GM23248 (cell line): ENCODE measurements around the gene CXCL5. TPM values are rescaled to one million over a fixed set of nuclear protein-coding genes. Genes with fewer than 3 reads are reported as not detected.
"Not testable (repeated sequence)": the region's sequence is repeated elsewhere in the genome, so short reads cannot be mapped to it uniquely, and the experiment has no call there.

Experiments used
- DNase-seq: peaks from one replicate; pipeline ENCODE4 v3.0.0-alpha.2; 2015
- H2AFZ ChIP-seq: fragments of 200-600 bp; sonication (generic); 2 replicates; pipeline ENCODE4 v1.6.1; 2016; ENCODE audit warnings: antibody characterized with exemption
- H3F3A ChIP-seq: fragments of 200-600 bp; sonication (generic); 2 replicates; pipeline ENCODE4 v1.6.1; 2016; ENCODE audit warnings: mild to moderate bottlenecking, antibody characterized with exemption, mixed run types; ENCODE audit not compliant: insufficient read depth
- H3K27ac ChIP-seq: fragments of 200-600 bp; sonication (generic); 2 replicates; pipeline ENCODE4 v1.5.1; 2016; ENCODE audit warnings: mild to moderate bottlenecking
- H3K27me3 ChIP-seq: fragments of 200-600 bp; sonication (generic); replicated peaks from 2 replicates; pipeline ENCODE4 v1.6.1; 2016; ENCODE audit warnings: mild to moderate bottlenecking; ENCODE audit not compliant: insufficient read depth
- H3K36me3 ChIP-seq: fragments of 200-600 bp; sonication (generic); 2 replicates; pipeline ENCODE4 v1.6.1; 2016; ENCODE audit warnings: low read depth, mild to moderate bottlenecking
- H3K4me1 ChIP-seq: fragments of 200-600 bp; sonication (generic); 2 replicates; pipeline ENCODE4 v1.6.1; 2016; ENCODE audit warnings: mild to moderate bottlenecking; ENCODE audit not compliant: insufficient read depth
- H3K4me2 ChIP-seq: fragments of 200-600 bp; sonication (generic); one replicate; pipeline ENCODE4 v1.6.1; 2016; ENCODE audit warnings: mild to moderate bottlenecking; ENCODE audit not compliant: unreplicated experiment
- H3K4me3 ChIP-seq: fragments of 200-600 bp; sonication (generic); 2 replicates; pipeline ENCODE4 v1.5.1; 2016; ENCODE audit warnings: mild to moderate bottlenecking
- H3K79me2 ChIP-seq: fragments of 200-600 bp; sonication (generic); 2 replicates; pipeline ENCODE4 v1.6.1; 2016; ENCODE audit warnings: mild to moderate bottlenecking; ENCODE audit not compliant: insufficient read depth
- H3K9ac ChIP-seq: fragments of 200-600 bp; sonication (generic); 2 replicates; pipeline ENCODE4 v1.6.1; 2016; ENCODE audit warnings: mild to moderate bottlenecking
- H3K9me2 ChIP-seq: fragments of 200-600 bp; sonication (generic); 2 replicates; pipeline ENCODE4 v1.6.1; 2016; ENCODE audit warnings: mixed run types, mild to moderate bottlenecking, moderate library complexity; ENCODE audit not compliant: insufficient read depth
- H3K9me3 ChIP-seq: fragments of 200-600 bp; sonication (generic); one replicate; pipeline ENCODE4 v1.6.1; 2017; ENCODE audit warnings: low read depth
- H4K20me1 ChIP-seq: fragments of 200-600 bp; sonication (generic); 2 replicates; pipeline ENCODE4 v1.6.0; 2016; ENCODE audit not compliant: insufficient read depth
- EZH2 ChIP-seq: fragments of 200-600 bp; sonication (generic); IDR thresholded peaks from 2 replicates; pipeline ENCODE4 v1.6.1; 2018; ENCODE audit warnings: antibody characterized with exemption, mild to moderate bottlenecking; ENCODE audit not compliant: insufficient read depth, poor library complexity, severe bottlenecking
- EZH2phosphoT487 ChIP-seq: fragments of 200-600 bp; sonication (generic); IDR thresholded peaks from 2 replicates; pipeline ENCODE4 v1.6.1; 2018; ENCODE audit warnings: antibody characterized with exemption, moderate library complexity, mild to moderate bottlenecking, low read depth; ENCODE audit not compliant: insufficient read depth
- WGBS, 2 experiments: methylation state at CpG; one replicate each; pipeline ENCODE4 v1.1.6; 2015 to 2017; ENCODE audit warnings: low lambda C conversion rate in 2 of 2, low coverage in 1 of 2; ENCODE audit errors: missing lambda C conversion rate in 2 of 2; 5-methylcytosine and 5-hydroxymethylcytosine counted together
- in situ Hi-C: fragments of 300-500 bp; cut with MboI; formaldehyde crosslinking; loops from 2 replicates; pipeline ENCODE4 v1.15.0; 2020
- polyA plus RNA-seq: library from polyadenylated mRNA; unstranded; fragments of >200 nt; fragmentation: Nextera tagmentation; extraction: Ambion mirVana; gene quantifications from 2 replicates; pipeline ENCODE4 v1.2.1, GENCODE V29; 2016
- total RNA-seq: library from RNA; depleted of rRNA; stranded (reverse); fragments of >200 nt; shearing (Covaris generic); gene quantifications from 2 replicates; pipeline ENCODE4 v1.2.3, GENCODE V29; 2014

Gene CXCL5
- total and polyA plus RNA-seq, 2 experiments from 2014 or later, result not detected

DNA sequence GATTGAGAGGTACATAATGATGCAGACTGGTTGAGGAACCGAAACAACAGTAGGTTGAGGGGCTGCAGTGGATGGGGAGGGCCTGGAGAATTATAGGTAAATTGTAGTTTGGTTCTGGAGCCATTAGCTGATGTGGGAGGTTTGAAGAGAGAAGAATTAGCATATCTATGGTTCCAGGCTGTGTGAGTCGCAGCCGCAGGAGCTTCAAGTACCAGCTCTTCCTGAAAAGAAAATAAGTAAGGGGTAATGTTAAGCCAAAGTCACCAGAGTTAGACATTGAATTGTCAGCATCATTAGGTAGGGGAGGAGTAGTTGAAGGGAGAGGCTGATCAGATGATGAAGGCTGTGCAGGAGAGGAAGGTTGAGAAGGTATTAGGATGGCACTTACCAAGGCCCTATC, 46.1 kb downstream of the CXCL5 start:
- WGBS, 2 experiments, result 77 to 79% methylated on average over 3 of the region's 3 CpGs
- no peak for DNase-seq
- no peak for TF ChIP-seq EZH2phosphoT487
- TF ChIP-seq EZH2, result no peak
- Histone ChIP-seq H3K4me2 (no peak overlapping the region), H3K9me3 (no peaks in the 10 kb centered on the region), H3K9ac (no peak overlapping the region), H3K4me1 (no peaks in the 10 kb centered on the region), H3K9me2 (no peaks in the 10 kb centered on the region), H3F3A (no peaks in the 10 kb centered on the region), H2AFZ (no peak overlapping the region; the same call in 1 of the 2 replicates), H4K20me1 (no peaks in the 10 kb centered on the region), H3K27ac (no peak overlapping the region), H3K27me3 (no peaks in the 10 kb centered on the region), H3K79me2 (no peaks in the 10 kb centered on the region), H3K4me3 (no peak overlapping the region), H3K36me3 (no peaks in the 10 kb centered on the region)
- in situ Hi-C loops, result no loop called here

DNA sequence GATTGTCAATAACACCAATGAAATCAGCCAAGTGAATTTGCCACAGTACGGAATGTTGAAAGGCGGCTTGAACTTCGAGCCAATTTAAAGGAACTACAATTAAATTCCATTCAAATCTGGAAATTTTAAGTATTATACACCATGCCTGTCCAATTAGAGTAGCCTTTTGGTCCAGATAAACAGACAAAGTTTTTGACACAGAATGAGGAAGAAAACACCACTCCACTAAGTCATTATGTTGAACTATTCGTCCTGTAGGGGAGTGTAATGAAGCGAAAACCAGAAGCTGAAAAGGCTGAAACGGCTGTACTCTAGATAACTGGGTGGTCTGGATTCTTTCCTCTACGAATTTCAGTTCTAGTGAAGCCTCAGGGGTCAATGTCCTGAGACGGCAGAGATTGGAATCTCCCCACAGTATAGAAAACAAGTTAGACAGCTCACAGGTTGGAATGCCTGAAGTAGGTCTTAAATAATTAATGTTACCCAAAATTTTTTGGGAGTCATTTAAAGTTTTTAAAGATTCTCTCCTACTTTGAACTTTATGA, 48.0 kb downstream of the CXCL5 start:
- H3K36me3 ChIP-seq, H3K9me2 ChIP-seq, H4K20me1 ChIP-seq, DNase-seq, H3K4me3 ChIP-seq, H3K9me3 ChIP-seq, H3K79me2 ChIP-seq, H3K27ac ChIP-seq, H3F3A ChIP-seq, H3K9ac ChIP-seq, in situ Hi-C loops, H3K4me2 ChIP-seq, H3K4me1 ChIP-seq, H2AFZ ChIP-seq, H3K27me3 ChIP-seq: not testable (repeated sequence)
- 64 to 68% methylated on average over 8 of the region's 8 CpGs for WGBS, 2 experiments

DNA sequence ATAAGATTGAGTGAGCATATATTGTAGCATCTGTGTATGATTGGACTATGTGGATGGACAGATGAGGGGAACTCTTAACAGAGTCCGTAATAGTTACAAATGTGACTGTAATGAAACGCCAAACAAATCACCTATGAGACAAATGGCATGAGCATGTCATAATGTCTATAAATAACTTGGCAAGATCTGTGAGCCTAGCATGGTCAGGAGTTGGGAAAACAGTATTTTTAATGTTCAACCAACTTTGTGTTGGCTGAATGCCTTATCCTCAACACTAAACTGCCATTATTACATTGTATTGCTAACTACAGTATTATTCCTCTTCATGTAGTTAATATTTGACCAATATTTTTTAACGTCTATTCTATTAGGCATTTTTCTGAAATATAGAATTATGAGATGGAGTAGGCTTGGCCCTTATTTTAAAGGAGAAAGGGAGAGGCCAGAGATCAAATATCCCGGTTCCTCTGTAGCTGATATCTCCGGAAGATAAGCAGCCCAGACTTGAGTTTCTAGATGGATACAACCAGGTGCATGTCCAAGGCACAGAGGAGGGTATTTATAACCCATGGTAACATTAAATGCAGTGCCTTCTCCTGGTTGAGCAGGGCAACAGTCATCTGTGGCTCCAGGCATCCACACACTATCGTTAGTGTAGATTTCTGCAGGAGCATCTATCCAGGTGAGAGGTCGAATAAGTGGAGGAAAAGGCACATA, 49.3 kb downstream of the CXCL5 start:
- Histone ChIP-seq H3K9me2 (no peaks in the 10 kb centered on the region), H3K4me3 (no peak overlapping the region), H3K36me3 (no peaks in the 10 kb centered on the region), H4K20me1 (no peaks in the 10 kb centered on the region), H3K9me3 (no peaks in the 10 kb centered on the region), H3K27ac (no peak overlapping the region), H3K79me2 (no peaks in the 10 kb centered on the region), H3K4me1 (no peaks in the 10 kb centered on the region), H2AFZ (no peak overlapping the region), H3K9ac (no peak overlapping the region), H3K4me2 (no peak overlapping the region), H3F3A (no peaks in the 10 kb centered on the region), H3K27me3 (no peaks in the 10 kb centered on the region)
- in situ Hi-C loops, result loop anchor here (25.0 kb wide), 1 partner anchor 637 kb away; no protein-coding TSS in a partner anchor
- no peak for DNase-seq
- TF ChIP-seq EZH2 (no peak), EZH2phosphoT487 (no peak)
- WGBS, 2 experiments, result 90 to 92% methylated on average over 7 of the region's 7 CpGs

DNA sequence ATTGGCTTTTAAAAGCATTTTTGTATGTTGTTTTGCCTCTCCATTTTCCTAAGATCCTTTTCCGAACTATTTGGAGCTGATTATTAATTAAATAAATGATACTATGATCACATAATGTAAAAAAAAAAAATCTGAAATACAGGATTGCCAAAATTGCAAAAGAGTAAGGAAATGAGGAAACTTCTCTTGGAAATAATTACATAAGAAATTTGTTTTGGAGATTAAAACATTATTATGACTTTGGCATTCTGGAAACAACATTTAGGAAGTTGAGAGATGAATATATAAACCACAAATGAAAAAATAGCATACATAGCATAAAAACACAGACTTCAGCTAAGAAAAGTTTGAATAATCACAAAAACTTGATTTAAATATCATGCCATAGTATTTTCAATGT, 50.2 kb downstream of the CXCL5 start:
- Histone ChIP-seq H3K27me3 (peaks cover 8% of the 10 kb centered on the region; the same call in 1 of the 2 replicates), H3K4me2 (no peak overlapping the region), H3F3A (no peaks in the 10 kb centered on the region), H3K27ac (no peak overlapping the region), H3K79me2 (no peaks in the 10 kb centered on the region), H2AFZ (no peak overlapping the region), H4K20me1 (no peaks in the 10 kb centered on the region), H3K4me3 (no peak overlapping the region), H3K4me1 (no peaks in the 10 kb centered on the region), H3K9me3 (no peaks in the 10 kb centered on the region), H3K9me2 (no peaks in the 10 kb centered on the region), H3K9ac (no peak overlapping the region), H3K36me3 (no peaks in the 10 kb centered on the region)
- WGBS, 2 experiments, result 50 to 66% methylated on average over 1 of the region's 1 CpG
- in situ Hi-C loops, result loop anchor here (25.0 kb wide), 1 partner anchor 636 kb away; no protein-coding TSS in a partner anchor
- no peak for TF ChIP-seq EZH2
- TF ChIP-seq EZH2phosphoT487, result no peak
- no peak for DNase-seq
